Transverse colon (tissue), 4 donors: ENCODE measurements around the gene TECTA. TPM values are rescaled to one million over a fixed set of nuclear protein-coding genes. Genes with fewer than 3 reads are reported as not detected.

ENCODE experiments used
- DNase-seq: peaks from one replicate; pipeline ENCODE4 v3.0.0-alpha.2; 2019
- H3K27ac ChIP-seq, 4 donors: fragments of 200-600 bp; sonication (generic); 2 replicates each; pipeline ENCODE4 v1.5.1; 2016 to 2018; ENCODE audit warnings: inconsistent platforms in 4 of 4
- H3K27me3 ChIP-seq: fragments of 200-600 bp; sonication (generic); 2 replicates; pipeline ENCODE4 v1.5.1; 2017; ENCODE audit warnings: inconsistent platforms
- H3K36me3 ChIP-seq, 4 donors: fragments of 200-600 bp; sonication (generic); 2 replicates each; pipeline ENCODE4 v1.5.1; 2017 to 2019; ENCODE audit warnings: inconsistent platforms in 4 of 4
- H3K4me1 ChIP-seq, 4 donors: fragments of 200-600 bp; sonication (generic); 2 replicates each; pipeline ENCODE4 v1.5.1; 2017 to 2020; ENCODE audit warnings: inconsistent platforms in 4 of 4
- H3K4me3 ChIP-seq, 4 donors: fragments of 200-600 bp; sonication (generic); 1 replicate in 1 of 4; 2 replicates in 3 of 4; pipeline versions ENCODE4 v1.5.1 to v1.6.1; 2017 to 2019; ENCODE audit warnings: inconsistent platforms in 4 of 4
- H3K9me3 ChIP-seq, 2 donors: fragments of 200-600 bp; sonication (generic); 2 replicates each; pipeline ENCODE4 v1.5.1; 2017 to 2019; ENCODE audit warnings: inconsistent platforms in 2 of 2
- EP300 ChIP-seq: sonication (generic); formaldehyde crosslinking; IDR thresholded peaks from one replicate; pipeline ENCODE4 v1.6.1; 2017; ENCODE audit warnings: antibody characterized with exemption, low read depth
- POLR2A ChIP-seq: fragments of 450-650 bp; IDR thresholded peaks from one replicate; pipeline ENCODE4 v1.6.1; 2016; ENCODE audit warnings: antibody characterized with exemption, mild to moderate bottlenecking, moderate library complexity
- POLR2AphosphoS5 ChIP-seq, 3 donors: sonication (generic); formaldehyde crosslinking; IDR thresholded peaks; one replicate each; pipeline ENCODE4 v1.6.1; 2016; ENCODE audit warnings: antibody characterized with exemption in 3 of 3
- WGBS, 2 donors: methylation state at CpG; one replicate each; pipeline ENCODE4 v1.1.5; 2018; ENCODE audit warnings: low coverage in 1 of 2; 5-methylcytosine and 5-hydroxymethylcytosine counted together
- in situ Hi-C, 4 donors: fragments of 200-750 bp; cut with MboI; loops; one replicate each; pipeline versions ENCODE4 v1.15.0 to v1.15.1; 2017; ENCODE audit warnings: low sequenced_read_pairs in 3 of 4, low pct_ligation_motif_present in 1 of 4, low pct_unique_long_range_greater_than_20kb in 1 of 4
- intact Hi-C: fragments of 100-400 bp; cut with DNase I; formaldehyde crosslinking; loops from one replicate; pipeline ENCODE4 v1.15.1; 2023; ENCODE audit warnings: low total_unique reads
- total RNA-seq, 4 donors: library from RNA; depleted of rRNA; stranded (reverse); fragments of >200 nt; gene quantifications; one replicate each; pipeline ENCODE4 v1.1.0, GENCODE V29; 2016
- TF ChIP-seq, protein P1 (sequence below), 5 experiments: fragments of 200-600 bp in 3 of 5; fragments of 450-650 bp in 2 of 5; sonication (generic) in 3 of 5; IDR thresholded peaks; 1 replicate in 2 of 5; 2 replicates in 3 of 5; pipeline ENCODE4 v1.5.1; 2016 to 2017; ENCODE audit warnings: antibody characterized with exemption in 5 of 5, inconsistent platforms in 3 of 5, mild to moderate bottlenecking in 2 of 5, moderate library complexity in 1 of 5

Gene TECTA
- total RNA-seq, 4 donors from 2014 or later = 0.20 to 1.1 (median 0.44) TPM

- Histone ChIP-seq H3K36me3 (no peaks in the 10 kb centered on the region), H3K9me3 (peaks cover 9 to 22% of the 10 kb centered on the region in 2 donors), H3K4me3 (no peak overlapping the region), H3K27me3 (no peaks in the 10 kb centered on the region), H3K27ac (no peak overlapping the region), H3K4me1 (no peaks in the 10 kb centered on the region)
- intact Hi-C loops = no loop called here
- in situ Hi-C loops = loop anchor here in 1 of 4 donors (25.0 kb wide), 1 partner anchor 667 kb away; the partner anchor contains the start of gene GRIK4
- no peak for DNase-seq
- TF ChIP-seq POLR2A (no peak), EP300 (no peak), POLR2AphosphoS5 (IDR thresholded peaks at IDR 0.05) (no peak)
- TF ChIP-seq, protein P1, sequence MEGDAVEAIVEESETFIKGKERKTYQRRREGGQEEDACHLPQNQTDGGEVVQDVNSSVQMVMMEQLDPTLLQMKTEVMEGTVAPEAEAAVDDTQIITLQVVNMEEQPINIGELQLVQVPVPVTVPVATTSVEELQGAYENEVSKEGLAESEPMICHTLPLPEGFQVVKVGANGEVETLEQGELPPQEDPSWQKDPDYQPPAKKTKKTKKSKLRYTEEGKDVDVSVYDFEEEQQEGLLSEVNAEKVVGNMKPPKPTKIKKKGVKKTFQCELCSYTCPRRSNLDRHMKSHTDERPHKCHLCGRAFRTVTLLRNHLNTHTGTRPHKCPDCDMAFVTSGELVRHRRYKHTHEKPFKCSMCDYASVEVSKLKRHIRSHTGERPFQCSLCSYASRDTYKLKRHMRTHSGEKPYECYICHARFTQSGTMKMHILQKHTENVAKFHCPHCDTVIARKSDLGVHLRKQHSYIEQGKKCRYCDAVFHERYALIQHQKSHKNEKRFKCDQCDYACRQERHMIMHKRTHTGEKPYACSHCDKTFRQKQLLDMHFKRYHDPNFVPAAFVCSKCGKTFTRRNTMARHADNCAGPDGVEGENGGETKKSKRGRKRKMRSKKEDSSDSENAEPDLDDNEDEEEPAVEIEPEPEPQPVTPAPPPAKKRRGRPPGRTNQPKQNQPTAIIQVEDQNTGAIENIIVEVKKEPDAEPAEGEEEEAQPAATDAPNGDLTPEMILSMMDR (IDR thresholded peaks at IDR 0.05) = no peak
- WGBS, 2 donors = 82 to 86% methylated on average over 1 of the region's 1 CpG
These were observed 78.3 kb downstream of the TECTA start for GRCh38 chr11:121179306-121179705.

DNA sequence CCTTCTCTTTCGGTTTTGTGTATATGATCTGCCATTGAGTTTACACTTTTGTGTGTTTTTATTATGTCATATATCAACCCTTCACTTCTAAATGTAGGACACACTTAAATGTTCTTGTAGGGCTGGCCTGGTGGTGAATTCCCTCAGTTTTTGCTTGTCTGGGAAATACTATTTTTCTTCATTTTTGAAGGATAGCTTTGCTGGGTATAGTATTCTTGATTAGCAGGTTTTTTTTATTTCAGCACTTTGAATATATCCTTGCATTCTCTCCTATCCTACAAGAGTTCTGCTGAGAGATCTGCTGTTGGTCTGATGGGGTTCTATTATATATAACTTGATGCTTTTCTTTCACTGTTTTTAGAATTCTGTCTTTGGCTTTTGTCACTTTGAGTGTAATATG, 79.1 kb downstream of the TECTA start:
- no peak for DNase-seq
- 33% methylated on average over 1 of the region's 1 CpG for whole genome bisulfite sequencing, 2 donors
- in situ Hi-C loops = loop anchor here in 1 of 4 donors (25.0 kb wide), 1 partner anchor 668 kb away; the partner anchor contains the start of gene GRIK4
- Histone ChIP-seq H3K4me3 (no peak overlapping the region), H3K4me1 (no peaks in the 10 kb centered on the region), H3K27me3 (no peaks in the 10 kb centered on the region), H3K27ac (no peak overlapping the region), H3K9me3 (peaks cover 9 to 22% of the 10 kb centered on the region in 2 donors), H3K36me3 (no peaks in the 10 kb centered on the region)
- TF ChIP-seq, protein P1 (IDR thresholded peaks at IDR 0.05) = no peak
- TF ChIP-seq POLR2AphosphoS5 (IDR thresholded peaks at IDR 0.05) = no peak
- TF ChIP-seq EP300 = no peak
- no peak for TF ChIP-seq POLR2A
- intact Hi-C loops = no loop called here

DNA sequence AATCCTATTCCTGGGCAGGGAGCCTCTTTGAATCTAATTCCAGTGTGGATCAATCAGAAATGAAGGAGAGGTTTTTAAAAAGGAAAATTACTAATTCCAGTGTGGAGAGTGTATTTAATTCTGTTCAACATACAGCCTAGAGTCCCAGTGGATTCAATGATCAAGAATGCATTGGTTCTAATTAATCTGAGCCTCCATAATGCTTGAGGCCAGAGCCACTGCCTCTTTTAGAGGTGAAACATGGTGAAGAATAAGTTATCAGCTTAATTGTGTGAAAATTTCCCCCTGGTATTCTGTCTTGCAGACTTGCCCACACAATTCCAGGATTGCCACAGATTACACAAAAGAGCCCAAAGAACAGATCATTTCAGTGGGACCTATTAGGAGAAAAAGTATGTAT, 87.7 kb downstream of the TECTA start:
- intact Hi-C loops = no loop called here
- H3K9me3 ChIP-seq = no peaks in the 10 kb centered on the region
- H3K27me3 ChIP-seq = no peaks in the 10 kb centered on the region
- TF ChIP-seq POLR2A = no peak
- no peak for TF ChIP-seq EP300
- TF ChIP-seq, protein P1 (IDR thresholded peaks at IDR 0.05) = no peak
- no peak for TF ChIP-seq POLR2AphosphoS5 (IDR thresholded peaks at IDR 0.05)
- DNase-seq = no peak
- H3K4me1 ChIP-seq = no peaks in the 10 kb centered on the region
- H3K27ac ChIP-seq = no peak overlapping the region
- no peak overlapping the region for H3K4me3 ChIP-seq
- H3K36me3 ChIP-seq = no peaks in the 10 kb centered on the region
- in situ Hi-C loops = loop anchor here in 1 of 4 donors (25.0 kb wide), 1 partner anchor 676 kb away; the partner anchor contains the start of gene GRIK4

GRCh38 chr11:121191818-121192217, 90.8 kb downstream of the TECTA start:
- H3K4me3 ChIP-seq = no peak overlapping the region
- H3K36me3 ChIP-seq = no peaks in the 10 kb centered on the region
- intact Hi-C loops = loop anchor here (10.0 kb wide), 1 partner anchor 677 kb away; the partner anchor contains the start of gene GRIK4
- WGBS, 2 donors = 71 to 86% methylated on average over 3 to 5 of the region's 5 CpGs
- peaks cover 13% of the 10 kb centered on the region for H3K27me3 ChIP-seq
- no peak overlapping the region for H3K27ac ChIP-seq
- DNase-seq = no peak
- no peaks in the 10 kb centered on the region for H3K4me1 ChIP-seq
- no peaks in the 10 kb centered on the region for H3K9me3 ChIP-seq
- in situ Hi-C loops = loop anchor here in 1 of 4 donors (25.0 kb wide), 1 partner anchor 680 kb away; the partner anchor contains the start of gene GRIK4
- TF ChIP-seq POLR2AphosphoS5 (IDR thresholded peaks at IDR 0.05) (no peak), POLR2A (no peak), EP300 (no peak)
- TF ChIP-seq, protein P1 (IDR thresholded peaks at IDR 0.05) = no peak
